ENCODE results near the gene RAVER2.

The RAVER2 gene

DNA sequence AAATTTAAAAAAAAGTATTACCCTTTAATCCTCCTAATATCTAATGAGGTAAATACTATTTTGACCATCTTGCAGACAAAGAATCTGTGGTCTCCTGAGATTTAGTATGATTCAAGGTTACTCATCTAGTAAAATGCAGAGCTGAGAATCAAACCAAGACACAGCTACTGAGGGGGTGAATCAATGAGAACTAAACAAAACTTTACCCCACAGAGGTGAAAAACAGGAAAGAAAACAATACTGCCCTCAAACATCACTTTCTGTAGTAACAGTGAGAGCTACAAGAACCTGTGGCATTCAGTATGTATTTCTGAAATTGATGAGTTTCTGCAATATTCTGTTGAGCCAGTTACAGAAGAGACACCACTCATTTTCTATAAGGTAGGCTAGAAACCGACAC lies 136.4 kb downstream of the RAVER2 start:
- no peak for DNase-seq

Data from stimulated activated CD4-positive, alpha-beta T cell treated with anti-CD3 and anti-CD28 coated beads, Interleukin-4, amount 100 ng/mL, for 24 hours (primary cell).